Naive thymus-derived CD4-positive, alpha-beta T cell (primary cell): Measurements from ENCODE around the gene TMPRSS7. TPM values are rescaled to one million over a fixed set of nuclear protein-coding genes. Genes with fewer than 3 reads are reported as not detected.

Experiments used
- ATAC-seq: fragments of 150-1000 bp; cut with Tn5 transposase; 2 replicates; pipeline ENCODE4 v1.10.0; 2021; ENCODE audit warnings: mild to moderate bottlenecking, moderate library complexity
- CTCF ChIA-PET: fragments of 350-600 bp; sonication (Branson Sonifier 250); formaldehyde crosslinking; loops from one replicate; lab custom pipeline; 2021; ENCODE audit warnings: antibody characterized with exemption; lab: Charles Lee
- POLR2A ChIA-PET: fragments of 350-600 bp; sonication (Branson Sonifier 250); formaldehyde crosslinking; loops from one replicate; lab custom pipeline; 2021; ENCODE audit warnings: antibody characterized with exemption, inconsistent platforms; lab: Charles Lee
- DNase-seq, 9 donors: peaks; one replicate each; pipeline versions ENCODE4 v3.0.0 to v3.0.0-alpha.2; 2020 to 2022; ENCODE audit warnings: mixed read lengths in 1 of 9
- H3K27ac ChIP-seq: one replicate; pipeline ENCODE4 v1.7.0; 2013; ENCODE audit warnings: mild to moderate bottlenecking, low read depth, low read length, moderate library complexity
- H3K27me3 ChIP-seq, 2 donors: one replicate each; pipeline ENCODE4 v1.7.0; 2013; ENCODE audit warnings: low read length in 2 of 2, mild to moderate bottlenecking in 2 of 2, moderate library complexity in 2 of 2; ENCODE audit not compliant: control insufficient read depth in 2 of 2, insufficient read depth in 2 of 2
- H3K36me3 ChIP-seq, 3 experiments: 1 replicate in 2 of 3; 2 replicates in 1 of 3; pipeline ENCODE4 v1.7.0; 2013; ENCODE audit warnings: low read length in 3 of 3, mild to moderate bottlenecking in 3 of 3, moderate library complexity in 1 of 3; ENCODE audit not compliant: insufficient read depth in 3 of 3, control insufficient read depth in 2 of 3
- H3K4me1 ChIP-seq, 2 donors: one replicate each; pipeline ENCODE4 v1.7.0; 2013; ENCODE audit warnings: low read length in 2 of 2, mild to moderate bottlenecking in 2 of 2, moderate library complexity in 1 of 2; ENCODE audit not compliant: control insufficient read depth in 2 of 2, insufficient read depth in 2 of 2
- H3K4me3 ChIP-seq: 2 replicates; pipeline ENCODE4 v1.7.0; 2013; ENCODE audit warnings: mild to moderate bottlenecking, low read length
- H3K9me3 ChIP-seq, 3 experiments: 1 replicate in 2 of 3; 2 replicates in 1 of 3; pipeline ENCODE4 v1.7.0; 2013; ENCODE audit warnings: low read length in 3 of 3; ENCODE audit not compliant: control insufficient read depth in 2 of 3
- H3K27ac Mint-ChIP-seq, 9 donors: one replicate each; pipeline ENCODE4 v1.8.0; 2020 to 2022; ENCODE audit warnings: mixed read lengths in 9 of 9, mild to moderate bottlenecking in 8 of 9, moderate library complexity in 5 of 9, inconsistent platforms in 2 of 9
- H3K27me3 Mint-ChIP-seq, 5 donors: one replicate each; pipeline ENCODE4 v1.8.0; 2021 to 2022; ENCODE audit warnings: mixed read lengths in 5 of 5, mild to moderate bottlenecking in 1 of 5
- H3K36me3 Mint-ChIP-seq, 5 donors: one replicate each; pipeline ENCODE4 v1.8.0; 2020 to 2022; ENCODE audit warnings: mixed read lengths in 5 of 5, mild to moderate bottlenecking in 3 of 5, inconsistent platforms in 1 of 5
- H3K4me1 Mint-ChIP-seq, 7 donors: one replicate each; pipeline ENCODE4 v1.8.0; 2020 to 2022; ENCODE audit warnings: mixed read lengths in 7 of 7, mild to moderate bottlenecking in 3 of 7, inconsistent platforms in 1 of 7
- H3K4me3 Mint-ChIP-seq, 10 donors: one replicate each; pipeline ENCODE4 v1.8.0; 2020 to 2022; ENCODE audit warnings: mild to moderate bottlenecking in 10 of 10, mixed read lengths in 10 of 10, moderate library complexity in 6 of 10, inconsistent platforms in 2 of 10
- H3K9me3 Mint-ChIP-seq, 11 donors: one replicate each; pipeline ENCODE4 v1.8.0; 2020 to 2022; ENCODE audit warnings: mixed read lengths in 11 of 11, mild to moderate bottlenecking in 4 of 11, inconsistent platforms in 1 of 11, moderate library complexity in 1 of 11
- intact Hi-C, 2 donors: fragments of 100-400 bp; cut with micrococcal nuclease; formaldehyde crosslinking; loops; one replicate each; pipeline ENCODE4 v1.15.1; 2023
- polyA plus RNA-seq, 2 donors: library from polyadenylated mRNA; unstranded; fragments of 300-500 nt; fragmentation: Illumina TruSeq; gene quantifications; one replicate each; pipeline ENCODE4 v1.2.3, GENCODE V29; 2021
- total RNA-seq, 6 experiments: library from RNA in 5 of 6; stranded (reverse) in 5 of 6; gene quantifications; 1 replicate in 5 of 6; 2 replicates in 1 of 6; pipeline ENCODE4 v1.2.3 and lab custom pipeline; 2021 to 2026

The TMPRSS7 gene
- total RNA-seq = not detected
- polyA plus RNA-seq = under 1 TPM in 1 of 2 donors, not detected in 1; 0.09 TPM
- total RNA-seq (lab: John Stamatoyannopoulos, UW) = not detected

DNA sequence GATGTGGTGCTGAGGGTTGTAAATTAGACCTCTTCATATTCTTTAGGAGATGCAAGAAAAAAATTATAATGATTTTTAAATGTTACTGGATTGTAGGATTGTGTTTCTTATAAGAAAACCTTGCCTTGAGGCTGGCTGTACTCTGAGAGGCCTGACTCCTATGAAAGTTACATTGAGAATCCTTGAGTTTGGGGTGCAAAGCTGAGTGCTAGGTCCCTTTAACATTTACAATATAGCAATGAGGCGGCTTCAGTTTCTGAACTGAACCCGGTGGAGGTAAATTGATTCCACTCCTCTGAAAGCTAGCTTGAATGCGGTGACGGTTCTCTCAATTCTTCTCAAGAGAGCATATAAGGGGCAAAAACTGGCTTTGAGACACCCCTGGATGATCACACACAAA lies at the start of gene TMPRSS7:
Gene TMPRSS7 (plus strand): TSS at position 301 of the 400 bp plus-strand sequence. CDS start 110 bp downstream, outside the sequence.
- ChIA-PET CTCF (interaction anchor here (1.0 kb wide), 2 partner anchors 9 to 21 kb away, joined by 3 read pairs; no protein-coding TSS in a partner anchor), POLR2A (no interaction called here)
- Histone ChIP-seq H3K9me3 (no peaks in the 10 kb centered on the region), H3K27me3 (no peaks in the 10 kb centered on the region), H3K27ac (no peak within 1 kb of the TSS), H3K4me1 (no peaks in the 10 kb centered on the region), H3K4me3 (no peak within 1 kb of the TSS), H3K36me3 (no peaks in the 10 kb centered on the region)
- Mint-ChIP-seq H3K36me3 (peaks cover 0 to 6% (median 0%) of the 10 kb centered on the region in 5 donors), H3K9me3 (peaks cover 0 to 4% (median 0%) of the 10 kb centered on the region in 11 donors), H3K27ac (no peak within 1 kb of the TSS), H3K27me3 (peaks cover 0 to 4% (median 0%) of the 10 kb centered on the region in 5 donors), H3K4me3 (no peak within 1 kb of the TSS), H3K4me1 (no peaks in the 10 kb centered on the region)
- ATAC-seq (no peak), DNase-seq (no peak)
- intact Hi-C loops = no loop called here

GRCh38 chr3:111986800-111987199 lies 47.7 kb upstream of the TMPRSS7 start:
- Mint-ChIP-seq H3K27me3 (no peaks in the 10 kb centered on the region), H3K9me3 (no peaks in the 10 kb centered on the region), H3K36me3 (peaks cover 3 to 41% (median 32%) of the 10 kb centered on the region in 5 donors), H3K27ac (peak overlapping the region in 6 of 9 donors; percentile 2 to 90 (median 42)), H3K4me3 (peak overlapping the region in 1 of 10 donors; percentile 10), H3K4me1 (peaks cover 19 to 63% (median 57%) of the 10 kb centered on the region in 7 donors)
- intact Hi-C loops = no loop called here
- H3K4me1 ChIP-seq = peaks cover 1 to 3% of the 10 kb centered on the region in 2 donors
- H3K27me3 ChIP-seq = no peaks in the 10 kb centered on the region
- ATAC-seq = no peak
- no peak for DNase-seq
- CTCF ChIA-PET = interaction anchor here (0.7 to 1.4 kb wide), 4 partner anchors 9 to 1279 kb away, joined by 3 to 5 read pairs (median 3); partner anchors contain the start of gene TAGLN3
- H3K27ac ChIP-seq = no peak overlapping the region
- peaks cover 7 to 25% (median 10%) of the 10 kb centered on the region in 3 experiments for H3K36me3 ChIP-seq
- no peaks in the 10 kb centered on the region for H3K9me3 ChIP-seq
- POLR2A ChIA-PET = interaction anchor here (0.6 to 1.3 kb wide), 3 partner anchors 8 to 267 kb away, joined by 3 read pairs; partner anchors contain the start of gene ABHD10
- H3K4me3 ChIP-seq = no peak overlapping the region

DNA sequence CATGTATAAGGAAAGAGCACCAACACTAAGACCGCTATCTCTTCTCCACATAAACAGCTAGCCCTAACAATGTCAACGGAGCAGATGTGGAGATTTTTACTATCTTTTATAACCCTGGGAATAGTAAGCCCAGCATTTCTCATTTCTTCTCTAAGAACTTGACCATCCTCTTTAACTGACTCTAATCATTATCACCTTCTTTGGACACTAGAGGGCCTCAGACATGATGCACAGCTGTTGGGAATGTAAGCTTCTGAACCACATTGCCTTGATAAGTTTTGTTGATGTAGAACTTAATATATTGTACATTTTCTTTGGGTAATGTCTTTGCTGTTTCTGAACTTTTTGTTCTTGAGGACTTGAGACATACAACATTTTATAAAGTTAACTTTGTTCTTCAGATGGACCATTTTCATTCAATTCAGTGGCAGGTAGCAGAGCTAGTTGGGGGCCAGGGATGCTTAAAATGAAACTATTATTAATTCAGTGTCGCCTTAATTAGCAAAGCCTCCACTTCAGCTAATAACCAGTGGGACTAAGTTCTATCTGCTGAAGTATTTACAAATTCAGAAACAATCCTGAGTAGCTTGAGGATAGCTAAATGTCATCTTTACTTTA lies 45.4 kb upstream of the TMPRSS7 start:
- H3K4me1 ChIP-seq = no peaks in the 10 kb centered on the region
- peaks cover 11 to 51% (median 37%) of the 10 kb centered on the region in 5 donors for H3K36me3 Mint-ChIP-seq
- H3K27ac Mint-ChIP-seq = peak overlapping the region in 1 of 9 donors; percentile 30
- H3K27ac ChIP-seq = no peak overlapping the region
- ATAC-seq (peak; percentile 87), DNase-seq (peak in 3 of 9 donors; percentile 21 to 32 (median 32))
- H3K4me3 Mint-ChIP-seq = no peak overlapping the region
- ChIA-PET CTCF (interaction anchor here (0.8 to 2.9 kb wide), 11 partner anchors 10 to 272 kb away, joined by 3 to 59 read pairs (median 6); partner anchors contain the start of gene ABHD10), POLR2A (interaction anchor here (2.0 kb wide), 1 partner anchor 10 kb away, joined by 11 read pairs; the partner anchor contains the start of gene ABHD10)
- intact Hi-C loops = loop anchor here (1.0 kb wide), 5 partner anchors 10 to 97 kb away; partner anchors contain the start of genes ABHD10 (in 2 of the 2) and C3orf52 (in 1 of the 2)
- H3K27me3 Mint-ChIP-seq = no peaks in the 10 kb centered on the region
- H3K4me3 ChIP-seq = no peak overlapping the region
- H3K9me3 ChIP-seq = no peaks in the 10 kb centered on the region
- peaks cover 7 to 35% (median 10%) of the 10 kb centered on the region in 3 experiments for H3K36me3 ChIP-seq
- no peaks in the 10 kb centered on the region for H3K9me3 Mint-ChIP-seq
- no peaks in the 10 kb centered on the region for H3K27me3 ChIP-seq
- peaks cover 11 to 44% (median 35%) of the 10 kb centered on the region in 7 donors for H3K4me1 Mint-ChIP-seq

DNA sequence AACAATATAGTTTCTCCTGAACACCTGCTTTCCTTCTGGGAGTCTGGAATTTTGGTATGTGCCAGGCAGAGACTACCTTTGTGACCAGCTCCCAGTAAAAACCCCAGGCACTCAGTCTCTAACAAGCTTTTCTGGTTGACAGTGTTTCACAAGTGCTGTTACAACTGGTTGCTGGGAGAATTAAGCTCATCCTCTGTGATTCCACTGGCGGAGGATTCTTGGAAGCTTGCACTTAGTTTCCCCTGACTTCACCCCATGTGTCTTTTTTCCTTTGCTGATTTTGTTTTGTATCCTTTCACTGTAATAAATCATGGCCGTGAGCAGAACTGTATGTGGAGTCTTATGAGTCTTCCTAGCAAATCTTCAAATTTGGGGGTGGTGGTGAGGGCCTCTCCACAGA lies 41.5 kb upstream of the TMPRSS7 start:
- Histone ChIP-seq H3K27ac (no peak overlapping the region), H3K4me3 (no peak overlapping the region), H3K9me3 (no peaks in the 10 kb centered on the region), H3K36me3 (peaks cover 0 to 27% (median 3%) of the 10 kb centered on the region in 3 experiments), H3K4me1 (no peaks in the 10 kb centered on the region), H3K27me3 (no peaks in the 10 kb centered on the region)
- intact Hi-C loops = no loop called here
- Mint-ChIP-seq H3K9me3 (no peaks in the 10 kb centered on the region), H3K27me3 (no peaks in the 10 kb centered on the region), H3K4me1 (peaks cover 0 to 9% (median 9%) of the 10 kb centered on the region in 7 donors), H3K36me3 (peaks cover 11 to 38% (median 27%) of the 10 kb centered on the region in 5 donors), H3K27ac (no peak overlapping the region), H3K4me3 (no peak overlapping the region)
- CTCF ChIA-PET = interaction anchor here (0.6 to 2.5 kb wide), 3 partner anchors 11 to 22 kb away, joined by 3 to 8 read pairs (median 6); no protein-coding TSS in a partner anchor
- POLR2A ChIA-PET = interaction anchor here (1.2 to 1.3 kb wide), 2 partner anchors 9 to 325 kb away, joined by 3 read pairs; no protein-coding TSS in a partner anchor
- ATAC-seq (no peak), DNase-seq (no peak)

DNA sequence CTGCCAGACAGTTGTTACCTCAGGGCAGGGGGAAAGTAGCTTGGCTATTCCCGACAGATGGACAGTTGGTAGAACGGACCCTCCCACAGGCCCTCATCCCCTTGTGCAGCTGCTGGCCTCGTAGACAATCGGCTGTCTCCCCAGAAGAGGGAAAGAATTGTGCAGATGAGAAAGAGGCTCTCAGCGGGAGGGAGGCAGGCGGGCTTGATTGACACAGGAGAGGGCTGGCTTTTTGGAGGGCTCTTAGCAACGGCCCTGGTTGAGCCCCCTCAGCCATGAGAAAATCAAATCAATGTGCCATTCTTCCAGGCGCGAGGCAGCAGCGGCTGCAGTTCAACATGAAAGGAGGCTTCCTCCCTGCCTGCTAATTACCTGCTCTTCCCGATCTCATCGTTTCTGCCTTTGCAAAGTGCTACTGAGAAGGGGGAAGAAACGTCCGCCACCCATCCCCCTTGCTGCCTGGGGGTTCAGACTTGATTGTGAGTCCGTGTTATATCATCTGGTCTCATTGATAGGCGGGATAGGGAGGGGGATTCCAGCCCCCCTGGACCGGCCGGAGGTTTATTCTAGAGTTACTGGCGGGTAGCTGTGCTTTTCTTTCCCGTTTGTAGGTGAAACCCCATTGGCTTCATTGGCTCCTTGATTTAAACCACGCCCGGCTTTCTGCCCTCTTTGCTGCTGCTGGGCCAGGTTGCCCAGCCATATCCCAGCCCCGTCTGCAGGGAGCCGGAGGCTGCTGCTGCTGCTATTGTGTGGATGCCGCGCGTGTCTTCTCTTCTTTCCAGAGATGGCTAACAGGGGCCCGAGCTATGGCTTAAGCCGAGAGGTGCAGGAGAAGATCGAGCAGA lies 35.7 kb upstream of the TMPRSS7 start, which contains the start of gene TAGLN3:
Gene TAGLN3 (plus strand): TSS at position 287 of the 848 bp plus-strand sequence. CDS start 501 bp downstream, at position 788.
- Histone ChIP-seq H3K27me3 (no peaks in the 10 kb centered on the region), H3K4me3 (peak within 1 kb of the TSS; percentile 49), H3K9me3 (no peaks in the 10 kb centered on the region), H3K27ac (no peak within 1 kb of the TSS), H3K4me1 (peaks cover 5 to 22% of the 10 kb centered on the region in 2 donors), H3K36me3 (no peaks in the 10 kb centered on the region)
- no peaks in the 10 kb centered on the region for H3K27me3 Mint-ChIP-seq
- intact Hi-C loops = loop anchor here in 1 of 2 donors (1.0 kb wide), 2 partner anchors 10 to 19 kb away; no protein-coding TSS in a partner anchor
- H3K4me3 Mint-ChIP-seq = peak within 1 kb of the TSS; percentile 75 to 91 (median 85)
- ATAC-seq (peak; percentile 69), DNase-seq (peak in 1 of 9 donors; percentile 22)
- H3K9me3 Mint-ChIP-seq = no peaks in the 10 kb centered on the region
- peaks cover 16 to 47% (median 35%) of the 10 kb centered on the region in 7 donors for H3K4me1 Mint-ChIP-seq
- POLR2A ChIA-PET = interaction anchor here (0.6 kb wide), 1 partner anchor 21 kb away, joined by 3 read pairs; no protein-coding TSS in a partner anchor
- peak within 1 kb of the TSS in 2 of 9 donors; percentile 43 to 67 for H3K27ac Mint-ChIP-seq
- CTCF ChIA-PET = interaction anchor here (0.6 to 1.8 kb wide), 3 partner anchors 9 to 15 kb away, joined by 3 to 11 read pairs (median 5); no protein-coding TSS in a partner anchor
- H3K36me3 Mint-ChIP-seq = peaks cover 0 to 9% (median 5%) of the 10 kb centered on the region in 5 donors
